ENCODE data around the gene ALDH1L1.

ALDH1L1 gene

DNA sequence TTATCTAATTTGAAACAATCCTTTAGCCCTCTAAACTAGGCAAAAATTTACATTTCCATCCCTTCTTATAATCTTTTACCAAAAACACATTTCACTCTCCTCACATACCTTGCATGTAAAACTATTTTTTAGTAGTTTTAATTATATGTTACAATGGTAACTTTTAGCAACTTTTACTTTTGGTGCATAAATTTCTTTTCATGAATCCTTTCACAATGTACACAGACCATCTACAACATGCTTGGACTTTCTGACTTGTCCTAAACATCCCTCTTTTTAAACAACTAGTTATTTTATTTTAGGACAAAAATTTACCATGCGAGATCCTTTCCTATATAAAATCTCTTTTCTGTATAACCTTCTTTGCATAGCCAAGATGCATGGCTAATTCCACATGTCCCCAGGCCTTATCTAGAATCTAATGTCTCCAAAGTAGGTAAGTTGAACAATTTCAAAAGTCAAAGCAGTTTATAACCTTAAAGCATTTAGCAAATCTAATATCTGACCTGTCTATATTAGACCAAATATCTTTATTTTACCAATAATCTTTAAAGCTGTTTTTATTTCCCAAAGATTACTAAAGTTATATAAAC is 14.4 kb upstream of the ALDH1L1 start:
- DNase-seq (ENCODE audit: low read depth): no peak

- DNase-seq (ENCODE audit: low read depth): no peak
Observed at GRCh38 chr3:126191246-126191645, 10.9 kb upstream of the ALDH1L1 start.

- no peak for DNase-seq (ENCODE audit: low read depth)
Observed at GRCh38 chr3:126187920-126188319, 7.5 kb upstream of the ALDH1L1 start.

- no peak for DNase-seq (ENCODE audit: low read depth)
Observed at GRCh38 chr3:126186749-126187148, 6.4 kb upstream of the ALDH1L1 start.

DNA sequence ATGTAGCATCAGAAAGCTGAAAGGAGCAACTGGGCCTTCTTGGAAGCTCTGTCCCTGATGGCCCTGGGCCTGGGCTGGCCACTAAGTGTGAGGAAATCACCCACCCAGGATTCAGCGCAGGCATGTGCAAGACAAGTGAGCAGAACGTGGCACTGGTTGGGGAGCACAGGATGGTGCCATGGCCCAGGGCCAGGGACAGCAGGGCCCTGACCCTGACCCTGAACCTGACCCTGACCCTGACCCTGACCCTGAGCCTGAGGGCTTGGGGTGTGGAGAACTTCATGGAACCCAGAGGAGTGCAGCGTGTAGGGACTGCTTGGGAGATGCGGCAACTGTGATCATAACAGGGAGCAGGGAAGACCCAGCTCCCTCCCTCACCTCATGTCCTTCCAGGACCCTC is 5.9 kb upstream of the ALDH1L1 start:
- DNase-seq (ENCODE audit: low read depth): no peak

- DNase-seq (ENCODE audit: low read depth): no peak
Observed at GRCh38 chr3:126184465-126185000, 4.1 kb upstream of the ALDH1L1 start.

DNA sequence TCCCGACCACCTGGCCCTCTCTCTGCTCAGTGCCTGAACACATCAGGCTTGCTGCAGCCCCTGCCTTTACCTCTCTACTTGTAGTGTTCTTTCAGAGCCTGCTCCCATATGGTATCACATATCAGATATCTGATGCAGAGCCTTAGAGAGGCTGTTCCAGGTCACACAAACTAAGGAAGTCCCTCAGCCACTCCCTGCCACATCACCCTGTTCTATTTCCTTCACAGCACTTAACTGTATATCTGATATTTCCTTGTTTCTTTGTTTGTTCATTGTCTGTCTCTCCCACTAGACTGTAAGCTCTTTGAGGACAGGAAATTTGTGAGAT is 976 bp upstream of the ALDH1L1 start:
- no peak for DNase-seq (ENCODE audit: low read depth)

GRCh38 chr3:126179825-126180476 is 435 bp downstream of the ALDH1L1 start:
- DNase-seq (ENCODE audit: low read depth): no peak

DNA sequence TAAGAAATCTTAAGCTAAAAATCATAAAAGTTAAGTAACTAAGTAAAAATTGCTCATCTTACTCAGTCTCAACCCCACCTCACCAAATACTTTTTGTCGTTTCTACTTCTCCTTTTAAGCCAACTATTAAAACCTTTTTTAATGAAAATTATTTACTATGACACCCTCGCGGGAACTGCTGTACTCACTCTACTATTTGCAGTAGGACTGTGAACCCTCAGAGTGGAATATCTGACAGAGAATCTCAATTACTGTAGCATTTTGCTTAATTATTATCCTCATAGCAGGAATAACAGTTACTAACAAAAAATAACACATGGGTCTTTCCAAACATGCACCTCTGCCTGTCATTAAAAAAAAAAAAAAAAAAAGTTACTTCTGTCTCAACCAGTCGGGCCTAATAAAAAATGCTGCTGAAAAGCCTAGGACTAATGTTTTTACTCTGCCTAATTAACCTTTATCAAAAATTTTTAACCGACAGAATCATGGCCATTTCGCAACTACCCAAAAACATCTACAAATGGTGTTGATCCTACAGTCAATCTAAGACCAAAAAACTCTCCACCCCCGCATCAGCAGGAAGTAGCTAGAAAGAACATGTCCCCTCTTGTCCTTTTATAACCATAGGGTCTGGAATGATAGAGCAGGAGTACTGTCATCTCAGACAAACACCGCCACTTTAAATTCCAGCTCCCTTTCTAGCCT is 10.2 kb downstream of the ALDH1L1 start:
- no peak for DNase-seq (ENCODE audit: low read depth)

DNA sequence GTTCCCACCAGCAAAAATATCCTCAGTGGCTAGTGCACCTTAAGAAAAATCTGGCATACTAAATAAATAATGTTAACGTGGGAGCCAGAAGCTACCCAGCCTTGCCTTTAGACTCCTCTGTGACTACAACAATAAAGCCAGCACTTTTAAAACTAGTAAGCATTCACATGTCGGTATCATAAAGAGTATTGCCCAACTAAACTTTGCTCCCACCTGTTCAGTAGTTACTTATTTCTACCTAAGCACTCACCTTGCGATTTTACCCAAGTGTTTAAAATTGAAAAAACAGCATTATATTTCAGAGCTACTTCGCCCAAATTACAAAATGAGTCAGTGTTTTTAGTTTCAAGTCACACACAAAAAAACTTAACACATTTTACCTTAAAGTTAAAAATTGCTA is 12.8 kb downstream of the ALDH1L1 start:
- no peak for DNase-seq (ENCODE audit: low read depth)

GRCh38 chr3:126166009-126166408 is 14.4 kb downstream of the ALDH1L1 start:
- DNase-seq (ENCODE audit: low read depth): no peak

- no peak for DNase-seq (ENCODE audit: low read depth)
Observed at GRCh38 chr3:126161309-126161708, 19.1 kb downstream of the ALDH1L1 start.

GRCh38 chr3:126160243-126161210 is 19.9 kb downstream of the ALDH1L1 start:
- DNase-seq (ENCODE audit: low read depth): no peak

GRCh38 chr3:126159476-126159875 is 20.9 kb downstream of the ALDH1L1 start:
- DNase-seq (ENCODE audit: low read depth): no peak

GRCh38 chr3:126158912-126159454 is 21.4 kb downstream of the ALDH1L1 start:
- no peak for DNase-seq (ENCODE audit: low read depth)

DNA sequence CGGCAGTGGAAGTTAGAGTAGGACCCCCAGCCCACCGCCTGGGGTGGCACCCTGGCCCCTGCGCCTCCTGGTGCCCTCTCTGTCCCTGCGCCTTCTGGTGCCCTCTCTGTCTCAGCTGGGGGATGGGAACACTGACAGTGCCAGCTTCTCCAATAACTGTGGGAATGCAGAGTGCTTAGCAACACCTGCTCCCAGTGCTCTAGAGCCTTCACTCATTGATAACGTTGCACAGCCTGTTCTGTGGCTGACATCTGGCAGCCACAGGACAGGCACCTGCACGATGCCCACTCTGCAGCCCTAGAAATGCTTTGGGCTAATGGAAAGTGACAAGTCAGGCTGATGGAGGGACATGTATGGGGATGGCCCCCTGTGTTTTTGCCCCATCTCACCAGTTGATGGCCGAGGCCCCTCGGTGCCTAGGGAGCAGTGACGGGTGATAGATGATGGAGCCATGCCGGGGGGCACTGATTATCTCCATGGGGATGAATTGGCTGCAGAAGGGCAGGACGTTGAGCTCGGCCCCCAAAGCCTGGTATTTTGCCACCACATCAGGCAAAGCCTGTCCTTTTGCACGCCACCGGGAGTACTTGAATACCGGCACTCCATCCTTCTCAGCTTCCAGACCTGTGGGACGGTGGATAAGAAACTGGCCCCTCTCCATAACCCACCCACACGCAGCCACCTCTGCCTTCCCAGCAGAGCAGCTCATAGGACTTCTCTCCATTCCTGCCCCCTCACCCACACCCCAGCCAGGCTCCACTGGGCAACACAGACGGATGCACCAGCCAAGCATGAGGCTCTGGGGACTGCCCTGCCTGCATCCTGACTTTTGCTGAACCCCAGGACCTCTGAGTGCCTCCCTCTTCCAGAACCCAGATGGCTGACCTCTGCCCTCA is 22.1 kb downstream of the ALDH1L1 start:
- no peak for DNase-seq (ENCODE audit: low read depth)

- no peak for DNase-seq (ENCODE audit: low read depth)
Observed at GRCh38 chr3:126157083-126157768, 23.2 kb downstream of the ALDH1L1 start.

DNA sequence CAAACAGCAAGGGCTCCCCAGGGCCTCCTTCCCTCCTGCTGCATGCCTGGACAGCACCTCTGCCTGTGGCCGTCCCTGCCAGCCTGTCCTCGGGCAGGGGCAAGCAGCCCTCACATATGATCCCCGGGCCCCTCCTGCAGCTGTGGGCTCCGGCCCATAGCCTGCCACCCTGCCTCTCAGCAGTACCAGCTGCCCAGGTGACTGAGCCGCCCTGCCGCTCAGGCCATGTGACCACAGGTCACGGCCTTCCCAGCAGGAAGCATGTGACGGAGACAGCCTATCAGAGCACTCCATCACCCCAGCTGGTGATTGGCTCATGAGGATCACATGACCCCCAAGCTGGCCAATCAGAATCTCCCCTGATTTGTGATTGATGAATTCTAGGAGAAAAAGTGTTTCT is 23.9 kb downstream of the ALDH1L1 start:
- no peak for DNase-seq (ENCODE audit: low read depth)

GRCh38 chr3:126155819-126156218 is 24.6 kb downstream of the ALDH1L1 start:
- no peak for DNase-seq (ENCODE audit: low read depth)

- DNase-seq (ENCODE audit: low read depth): no peak
Observed at GRCh38 chr3:126155280-126155640, 25.1 kb downstream of the ALDH1L1 start.

All from stimulated activated CD8-positive, alpha-beta memory T cell treated with anti-CD3 and anti-CD28 coated beads, Interleukin-15, amount 100 ng/mL, for 24 hours (primary cell).